ENCODE measurements around the gene ZNF827.

Gene ZNF827

GRCh38 chr4:145743641-145744040, 195.0 kb downstream of the ZNF827 start:
- DNase-seq = no peak

DNA sequence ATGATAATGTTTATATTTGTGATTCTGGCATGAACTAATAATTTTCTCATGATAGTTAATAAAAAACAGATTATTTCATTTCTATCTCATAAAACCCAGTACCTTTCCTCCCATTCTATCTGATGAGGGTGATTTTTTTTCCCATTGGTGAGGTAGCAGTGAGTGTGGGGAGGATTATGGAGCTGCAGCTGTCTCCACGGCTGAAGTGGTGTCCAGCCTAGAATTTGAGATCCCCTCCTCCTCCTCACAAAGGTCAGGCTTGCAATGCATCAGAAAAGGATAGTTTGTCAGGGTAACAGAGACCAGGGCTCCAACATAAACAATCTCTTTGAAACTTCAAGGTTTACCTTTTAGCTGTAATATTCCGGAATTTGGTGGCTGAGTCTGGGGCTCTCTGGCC, 197.8 kb downstream of the ZNF827 start:
- DNase-seq = no peak

DNA sequence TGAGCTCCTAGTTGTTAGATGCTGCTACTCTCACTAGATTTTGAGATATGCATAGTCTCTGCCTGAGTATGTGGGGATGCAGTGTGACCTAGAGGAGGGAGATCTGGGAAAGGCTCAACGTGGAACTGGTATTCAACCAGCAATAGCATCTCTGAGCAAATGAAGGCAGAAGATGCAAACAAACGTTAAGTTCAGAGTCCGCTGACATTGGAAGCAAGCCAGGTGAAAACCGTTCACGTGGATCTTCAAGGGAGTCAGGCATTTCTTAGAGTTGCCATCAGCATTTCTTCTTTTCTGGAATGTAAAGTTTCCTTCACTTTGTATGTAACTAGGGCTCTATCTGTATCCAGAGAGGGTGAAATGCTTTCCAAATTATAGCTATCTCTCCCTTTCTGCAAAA, 198.8 kb downstream of the ZNF827 start:
- no peak for DNase-seq

GRCh38 chr4:145736241-145736831, 202.3 kb downstream of the ZNF827 start:
- DNase-seq = peak; percentile 69

DNA sequence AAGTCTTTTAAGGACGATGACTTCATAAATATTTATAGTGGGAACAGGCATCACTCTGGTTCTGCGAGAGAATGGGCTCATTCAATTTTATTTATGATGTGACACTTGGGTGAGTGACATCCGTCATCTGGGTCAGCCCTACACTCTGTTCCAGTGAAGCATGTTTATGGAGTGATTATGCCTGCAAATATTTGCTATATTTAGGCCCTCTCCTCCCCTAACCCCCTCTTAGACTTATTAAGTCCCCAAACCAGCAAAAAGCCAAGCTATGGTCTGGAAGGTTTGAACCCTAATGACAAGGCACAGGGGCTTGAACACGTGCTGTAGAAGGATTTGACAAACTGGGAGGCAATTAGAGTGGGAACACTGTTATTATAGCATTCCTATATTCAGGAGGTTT, 202.8 kb downstream of the ZNF827 start:
- DNase-seq = no peak

GRCh38 chr4:145735347-145735675, 203.3 kb downstream of the ZNF827 start:
- DNase-seq = peak; percentile 28

GRCh38 chr4:145734576-145735346, 203.9 kb downstream of the ZNF827 start:
- peak; percentile 73 for DNase-seq

GRCh38 chr4:145734031-145734430, 204.6 kb downstream of the ZNF827 start:
- peak; percentile 22 for DNase-seq

DNA sequence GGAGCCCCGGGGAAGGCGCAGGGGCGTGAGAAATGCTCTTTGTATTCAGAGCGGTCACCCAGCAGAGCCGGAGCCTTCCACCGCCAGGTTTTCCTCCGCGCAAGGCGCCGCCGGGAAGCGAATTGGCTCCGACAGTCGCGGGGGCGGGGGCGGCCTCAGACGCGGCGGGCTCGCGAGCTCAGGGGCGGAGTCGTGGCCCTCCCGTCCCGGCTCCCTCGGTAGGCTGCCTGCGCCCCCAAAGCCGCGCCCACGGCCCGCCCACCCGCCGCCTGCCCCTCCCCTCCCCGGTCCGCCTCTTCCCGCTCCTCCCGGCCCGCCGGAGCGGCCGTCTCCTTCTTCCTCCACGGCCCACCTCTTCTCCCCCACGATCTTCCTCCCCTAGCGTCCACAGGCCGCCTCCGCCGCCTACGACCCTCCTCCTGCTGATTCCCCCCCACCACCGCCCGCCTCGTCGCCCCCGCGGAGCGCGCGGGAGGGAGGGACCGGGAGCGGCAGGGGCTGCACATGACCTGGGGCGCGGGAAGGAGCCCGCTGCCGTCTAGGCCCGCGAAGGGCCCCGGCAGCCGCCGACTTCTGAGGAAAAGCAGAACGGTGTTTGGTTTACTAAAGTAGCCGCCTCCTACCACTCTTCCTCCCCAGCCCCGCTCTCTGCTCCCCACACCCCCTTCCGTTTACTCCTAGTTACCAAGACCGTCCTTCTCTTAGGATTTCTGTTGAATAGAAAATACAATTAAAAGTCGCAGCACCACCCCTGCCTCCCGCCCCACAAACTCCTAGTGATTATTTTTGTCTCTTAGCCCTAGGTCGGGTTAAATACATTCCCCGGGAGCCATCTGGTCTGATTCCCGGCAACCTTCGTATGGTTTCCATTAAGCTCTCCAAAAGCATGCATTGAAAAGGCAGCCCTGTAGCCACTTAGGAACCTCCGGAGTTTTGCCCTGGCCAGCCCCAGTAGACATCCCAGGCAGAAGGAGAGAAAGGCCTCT, 205.4 kb downstream of the ZNF827 start:
- peak; percentile 98 for DNase-seq

DNA sequence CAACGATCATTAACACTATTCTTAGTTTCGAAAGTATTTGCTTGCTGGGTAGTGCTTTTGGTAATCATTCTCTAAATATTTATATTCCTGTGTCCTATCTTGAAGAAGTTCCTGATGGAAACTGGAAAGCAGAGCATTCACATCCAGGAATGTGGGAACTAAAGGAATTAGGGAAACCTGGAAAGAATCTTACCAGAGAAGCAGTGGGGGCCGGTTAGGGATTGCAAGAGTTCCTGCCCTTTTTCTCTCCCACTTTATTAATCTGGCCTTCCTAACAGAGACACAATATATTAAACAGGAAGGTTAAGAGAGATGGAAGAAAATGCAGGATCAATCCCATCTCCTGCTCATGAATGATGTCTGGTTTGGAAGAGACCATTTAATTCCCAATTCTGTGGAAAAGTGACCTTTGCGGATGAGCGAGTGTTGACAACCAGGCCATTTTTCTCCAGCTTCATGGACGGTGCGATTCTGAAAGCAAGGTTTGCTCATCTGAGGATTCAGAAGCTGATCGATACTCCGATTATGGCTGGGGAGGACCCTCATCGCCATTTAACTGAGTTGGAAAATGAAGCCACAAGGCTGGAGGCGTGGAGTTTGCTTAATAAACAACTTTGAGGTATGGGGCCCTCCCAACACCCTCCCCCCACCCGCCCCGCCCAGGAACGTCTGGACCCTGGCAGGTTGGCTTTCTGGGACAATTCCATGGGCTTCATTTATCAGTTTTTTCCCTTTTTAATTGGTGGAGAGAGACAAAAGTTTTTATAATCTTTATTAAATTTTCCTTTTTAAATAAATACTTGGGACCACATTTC, 206.4 kb downstream of the ZNF827 start:
- DNase-seq = no peak

GRCh38 chr4:145731028-145731427, 207.6 kb downstream of the ZNF827 start:
- peak; percentile 71 for DNase-seq

DNA sequence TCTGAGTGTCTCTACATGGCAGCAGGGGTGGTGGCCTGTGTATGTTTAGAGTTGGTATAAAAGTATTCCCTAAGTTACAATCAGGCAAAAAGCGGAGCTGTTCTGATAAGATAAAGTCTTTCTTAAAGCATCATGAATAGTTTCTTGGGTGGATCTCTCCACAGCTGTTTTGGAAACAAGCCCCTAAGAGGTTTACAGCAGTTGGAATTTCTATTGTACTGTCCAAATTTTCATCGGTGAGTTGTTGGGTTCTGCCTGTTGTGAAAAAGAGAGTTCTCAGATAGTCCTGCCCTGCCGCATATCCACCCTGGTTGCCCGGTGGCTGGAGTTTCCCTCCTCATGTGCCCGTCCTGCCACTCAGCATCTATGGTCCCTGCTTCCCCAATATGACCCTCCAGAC, 208.6 kb downstream of the ZNF827 start:
- DNase-seq = no peak

GRCh38 chr4:145723336-145723735, 215.3 kb downstream of the ZNF827 start:
- DNase-seq = no peak

- no peak for DNase-seq
Measured at GRCh38 chr4:145722561-145722960, 216.1 kb downstream of the ZNF827 start.

DNA sequence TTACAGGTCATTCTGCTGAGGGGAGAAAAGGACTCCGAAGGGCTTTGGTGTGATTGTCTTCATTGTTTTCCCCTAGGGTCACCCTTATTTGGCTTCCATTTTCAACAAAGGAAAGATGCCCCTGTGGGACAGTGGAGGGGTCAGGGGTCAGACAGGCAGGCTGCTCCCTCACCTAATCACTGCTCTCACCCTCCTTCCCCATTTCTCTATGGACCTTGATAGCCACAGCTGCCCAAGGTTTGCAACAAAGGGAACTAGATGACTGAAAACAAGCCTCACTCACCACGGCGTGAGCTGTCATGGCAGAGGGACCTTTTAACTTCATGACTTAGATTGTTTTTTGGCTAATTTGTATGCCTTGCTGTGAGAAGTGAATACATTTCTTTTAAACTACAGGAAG, 218.0 kb downstream of the ZNF827 start:
- no peak for DNase-seq

GRCh38 chr4:145719752-145720624, 218.6 kb downstream of the ZNF827 start:
- DNase-seq = no peak

DNA sequence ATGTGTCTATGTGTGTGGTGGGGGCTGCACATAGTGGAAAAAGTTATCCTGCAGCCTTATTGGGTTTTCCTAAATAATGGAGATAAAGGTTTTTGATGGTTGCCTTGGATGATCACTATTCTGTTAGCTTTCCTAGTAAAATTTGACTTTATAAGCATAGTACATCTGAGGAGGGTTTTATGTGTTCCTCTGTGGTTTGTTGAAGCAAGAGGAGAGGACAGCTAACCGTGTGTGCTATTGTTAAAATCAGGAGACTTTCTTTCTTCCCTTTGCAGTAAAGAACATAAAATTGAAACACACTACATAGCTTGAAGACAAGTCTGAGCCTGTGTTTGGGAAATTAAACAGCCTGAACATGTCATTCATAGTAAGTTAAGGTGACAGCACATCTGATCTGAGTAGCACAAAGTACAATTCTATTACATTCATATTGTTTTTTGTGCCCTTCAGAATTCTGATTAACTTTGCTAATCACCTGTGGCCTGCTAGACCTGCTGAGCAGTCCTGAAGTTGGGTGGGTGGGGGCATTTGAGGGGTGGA, 221.9 kb downstream of the ZNF827 start:
- no peak for DNase-seq

- DNase-seq = peak; percentile 56
Measured at GRCh38 chr4:145716200-145716599, 222.4 kb downstream of the ZNF827 start.

- DNase-seq = no peak
Measured at GRCh38 chr4:145709843-145710242, 228.8 kb downstream of the ZNF827 start.

GRCh38 chr4:145709336-145709735, 229.3 kb downstream of the ZNF827 start:
- DNase-seq = no peak

All from femur (tissue), 1 donor.